HG03520 (cell line): ENCODE data around the gene INHBC.
"Not testable (repeated sequence)": the region's sequence is repeated elsewhere in the genome, so short reads cannot be mapped to it uniquely, and the experiment has no call there.

Experiments
- ATAC-seq: cut with Tn5 transposase; IDR thresholded peaks from one replicate; pipeline ENCODE4 v1.9.1; 2021; ENCODE audit warnings: mild to moderate bottlenecking, moderate library complexity; ENCODE audit not compliant: unreplicated experiment

INHBC gene

DNA sequence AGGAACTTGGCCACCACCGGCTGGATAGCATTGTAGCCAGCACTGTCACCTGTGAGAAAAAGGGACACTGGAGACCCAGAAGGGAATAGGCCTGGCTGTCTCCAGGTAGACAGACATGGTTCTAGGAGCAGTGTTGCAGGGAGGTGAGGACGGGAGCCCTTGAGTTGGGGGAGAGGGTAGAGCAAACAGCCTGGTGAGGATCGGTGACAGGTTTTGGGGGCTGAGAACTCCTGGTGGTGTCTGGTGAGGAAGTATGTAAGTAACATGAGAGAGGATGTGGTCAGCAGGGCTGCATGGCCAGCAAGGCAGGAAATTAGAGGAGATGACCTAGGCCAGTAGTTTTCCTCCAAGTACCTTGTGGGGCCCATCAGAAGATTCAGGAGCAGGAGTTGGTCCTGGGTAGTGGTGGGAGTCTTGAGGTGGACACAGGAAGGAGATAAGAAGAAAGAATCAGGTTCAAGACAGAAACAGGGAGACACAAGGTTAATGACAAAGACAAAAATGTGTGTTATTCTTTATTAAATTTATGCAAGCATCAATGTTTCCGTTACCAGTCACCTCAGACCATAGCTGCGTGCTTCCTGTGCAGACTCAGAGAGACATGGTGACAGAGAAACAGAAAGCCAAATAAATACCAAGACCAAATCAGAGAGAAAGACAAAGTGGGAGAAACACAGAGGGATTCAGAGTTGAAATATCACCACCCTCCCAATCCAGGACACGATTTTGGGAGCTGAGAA is 45.0 kb downstream of the INHBC start, which contains the start of gene ARHGAP9:
Gene ARHGAP9, minus strand, starts transcription at position 491 of the 740 bp plus-strand sequence. Its CDS starts 460 bp downstream, at position 31.
- peak; percentile 48 for ATAC-seq

DNA sequence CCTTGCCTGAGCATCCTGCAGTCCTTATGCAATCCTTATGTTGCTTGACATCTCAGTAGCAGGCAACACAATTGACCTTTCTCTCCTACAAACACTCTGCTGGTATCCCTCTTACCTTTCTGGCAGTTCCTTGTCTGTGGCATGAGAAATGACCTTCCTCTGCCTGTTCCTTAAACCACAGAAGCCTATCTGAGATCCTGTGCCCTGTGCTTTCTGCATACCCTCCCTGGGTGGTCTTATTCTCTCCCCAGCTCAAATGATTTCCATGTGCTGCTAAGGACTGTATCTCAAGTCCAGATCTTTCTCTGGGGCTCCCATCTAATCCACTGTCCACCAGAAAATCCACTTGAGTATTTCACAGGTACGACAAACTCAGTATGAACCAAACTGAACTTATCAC is 47.1 kb downstream of the INHBC start:
- ATAC-seq: no peak

DNA sequence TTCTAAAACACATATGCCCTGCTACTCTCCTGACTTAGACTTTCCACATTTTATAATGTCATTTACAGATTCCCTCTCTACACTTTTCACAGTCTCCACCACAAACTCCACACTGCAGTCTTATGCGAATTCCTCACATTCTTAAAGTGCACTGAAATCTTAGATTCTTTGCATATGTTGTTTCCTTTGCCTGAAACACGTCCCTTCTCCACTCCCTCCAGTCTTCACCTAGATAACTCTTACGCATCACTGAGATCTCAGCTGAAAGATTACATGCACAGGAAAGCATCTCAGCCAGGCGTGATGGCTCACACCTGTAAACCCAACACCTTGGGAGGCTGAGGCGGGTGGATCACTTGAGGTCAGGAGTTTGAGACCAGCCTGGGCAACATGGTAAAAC is 48.9 kb downstream of the INHBC start:
- no peak for ATAC-seq

DNA sequence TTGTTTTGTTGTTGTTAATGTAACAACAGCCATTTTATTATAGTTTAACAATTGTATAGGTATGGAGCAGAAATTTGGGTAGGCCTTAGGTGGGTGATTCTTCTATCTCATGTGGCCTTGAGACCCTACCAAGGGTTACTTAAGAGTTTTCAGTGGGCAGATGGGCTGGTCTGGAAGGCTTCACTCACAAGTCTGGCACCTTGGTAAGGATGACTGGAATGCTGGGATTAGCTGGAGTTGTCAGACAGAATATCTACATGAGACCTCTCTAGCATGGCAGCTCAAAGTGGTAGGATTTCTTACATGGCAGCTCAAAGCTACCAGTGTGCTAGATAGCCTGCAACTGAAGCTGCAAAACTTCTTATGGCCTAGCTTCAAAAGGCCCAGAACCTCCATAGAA is 51.1 kb downstream of the INHBC start:
- no peak for ATAC-seq

DNA sequence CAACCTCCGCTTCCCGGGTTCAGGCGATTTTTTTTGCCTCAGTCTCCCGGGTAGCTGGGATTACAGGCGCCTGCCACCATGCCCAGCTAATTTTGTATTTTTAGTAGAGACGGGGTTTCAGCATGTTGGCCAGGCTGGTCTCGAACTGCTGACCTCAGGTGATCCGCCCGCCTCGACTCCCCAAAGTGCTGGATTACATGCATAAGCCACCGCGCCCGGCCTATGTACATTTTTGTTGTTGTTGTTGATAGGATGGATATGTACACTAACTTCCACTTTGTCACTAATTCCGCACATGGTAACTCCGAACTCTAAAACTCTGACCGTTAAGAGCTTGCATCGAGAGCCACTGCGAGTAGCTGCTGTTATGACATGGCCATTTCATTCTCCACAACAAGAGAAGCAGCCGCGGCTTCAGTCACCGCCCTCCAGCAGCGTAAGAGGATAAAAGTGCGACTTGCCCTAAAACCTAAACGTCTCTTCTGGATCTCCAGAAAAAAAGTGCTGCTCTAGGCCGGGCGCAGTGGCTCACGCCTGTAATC is 52.5 kb downstream of the INHBC start:
- no peak for ATAC-seq

DNA sequence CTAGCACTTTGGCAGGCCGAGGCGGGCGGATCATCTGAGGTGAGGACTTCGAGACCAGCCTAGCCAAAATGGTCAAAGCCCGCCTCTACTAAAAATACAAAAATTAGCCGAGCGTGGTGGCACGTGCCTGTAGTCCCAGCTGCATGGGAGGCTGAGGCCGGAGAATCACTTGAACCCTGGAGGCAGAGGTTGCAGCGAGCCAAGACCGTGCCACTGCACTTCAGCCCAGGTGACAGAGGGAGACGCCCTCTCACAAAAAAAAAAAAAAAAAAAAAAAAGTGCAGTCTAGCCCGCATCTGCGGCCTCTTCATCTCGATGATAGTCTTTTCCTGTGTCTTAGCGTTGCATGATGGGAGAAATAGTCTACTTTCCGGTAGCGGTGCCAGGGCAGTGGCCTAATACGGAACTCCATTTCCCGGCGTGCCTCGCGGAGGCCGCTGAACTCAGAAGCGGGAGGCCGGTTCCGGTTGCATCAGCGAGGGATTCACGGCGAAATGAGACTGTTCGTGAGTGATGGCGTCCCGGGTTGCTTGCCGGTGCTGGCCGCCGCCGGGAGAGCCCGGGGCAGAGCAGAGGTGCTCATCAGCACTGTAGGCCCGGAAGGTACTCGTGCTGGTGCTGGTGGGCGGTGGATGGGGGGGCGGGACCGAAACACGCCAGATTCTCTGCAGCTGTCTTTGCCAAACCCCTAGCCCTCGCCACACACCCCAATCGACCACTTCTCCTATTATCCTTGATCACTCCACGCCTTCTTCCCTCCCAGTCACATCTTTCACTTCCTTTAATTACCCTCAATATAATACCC is 53.2 kb downstream of the INHBC start, which contains the start of gene MARS1:
Gene MARS1, plus strand, starts transcription at position 472 of the 805 bp plus-strand sequence. Its CDS starts 23 bp downstream, at position 495.
- ATAC-seq: peak; percentile 94

DNA sequence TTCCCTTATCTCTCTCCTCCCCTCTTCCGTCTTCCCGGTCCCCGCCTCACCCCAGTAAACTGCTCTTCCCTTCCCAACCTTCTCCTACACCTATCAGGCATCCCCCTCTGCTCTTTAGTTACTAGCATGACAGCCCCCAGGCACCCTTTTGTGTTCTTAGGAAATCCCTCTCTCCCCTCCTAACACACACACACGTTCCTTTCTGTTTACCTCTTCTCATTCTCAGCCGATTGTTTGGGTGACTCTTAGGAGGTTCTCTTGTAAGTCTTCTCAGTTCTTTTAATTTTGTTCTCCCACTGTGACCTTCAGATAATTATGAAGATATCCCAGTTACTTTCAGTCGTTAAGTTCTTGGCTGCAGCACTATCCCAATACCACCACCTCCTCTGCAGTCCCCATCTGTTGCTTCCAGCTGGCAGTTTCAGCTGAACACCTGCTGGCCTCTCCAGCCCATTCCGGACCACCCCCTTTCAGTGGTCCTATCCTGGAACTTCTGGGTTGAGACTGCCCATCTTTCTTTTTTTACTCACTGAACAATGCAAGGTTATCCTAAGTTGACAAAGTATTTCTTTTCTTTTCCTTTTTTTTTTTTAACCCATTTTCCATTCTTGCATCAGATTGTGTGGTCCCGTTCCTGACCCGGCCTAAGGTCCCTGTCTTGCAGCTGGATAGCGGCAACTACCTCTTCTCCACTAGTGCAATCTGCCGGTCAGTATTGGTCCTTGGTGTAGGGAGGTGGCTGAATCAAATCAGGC is 54.0 kb downstream of the INHBC start:
- no peak for ATAC-seq

DNA sequence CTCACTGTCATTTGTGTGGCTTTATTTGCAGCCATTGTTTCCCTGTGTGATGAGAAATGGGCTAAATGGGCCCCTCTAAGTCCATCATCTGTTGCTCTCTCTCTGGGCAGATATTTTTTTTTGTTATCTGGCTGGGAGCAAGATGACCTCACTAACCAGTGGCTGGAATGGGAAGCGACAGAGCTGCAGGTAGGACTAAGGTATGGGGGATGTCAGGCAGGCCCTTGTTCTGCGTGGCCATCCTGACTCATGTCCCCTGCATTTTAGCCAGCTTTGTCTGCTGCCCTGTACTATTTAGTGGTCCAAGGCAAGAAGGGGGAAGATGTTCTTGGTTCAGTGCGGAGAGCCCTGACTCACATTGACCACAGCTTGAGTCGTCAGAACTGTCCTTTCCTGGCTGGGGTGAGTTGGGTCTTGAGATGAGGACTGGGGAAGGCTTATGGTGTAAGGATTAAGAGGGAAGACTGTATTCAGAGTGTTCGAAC is 54.6 kb downstream of the INHBC start:
- no peak for ATAC-seq

DNA sequence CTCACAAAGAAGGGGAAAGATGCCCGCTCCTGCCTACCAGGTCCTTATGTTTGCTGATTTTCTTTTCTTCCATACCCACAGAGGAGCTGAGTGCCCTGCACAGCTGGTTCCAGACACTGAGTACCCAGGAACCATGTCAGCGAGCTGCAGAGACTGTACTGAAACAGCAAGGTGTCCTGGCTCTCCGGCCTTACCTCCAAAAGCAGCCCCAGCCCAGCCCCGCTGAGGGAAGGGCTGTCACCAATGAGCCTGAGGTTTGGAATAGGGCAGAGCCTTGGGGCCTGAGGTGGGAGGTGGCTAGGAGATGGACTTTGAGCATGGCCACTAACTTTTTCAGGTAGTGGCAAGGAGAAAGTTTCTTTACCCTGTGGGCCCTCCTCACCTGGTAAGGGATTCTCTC is 55.5 kb downstream of the INHBC start:
- no peak for ATAC-seq

DNA sequence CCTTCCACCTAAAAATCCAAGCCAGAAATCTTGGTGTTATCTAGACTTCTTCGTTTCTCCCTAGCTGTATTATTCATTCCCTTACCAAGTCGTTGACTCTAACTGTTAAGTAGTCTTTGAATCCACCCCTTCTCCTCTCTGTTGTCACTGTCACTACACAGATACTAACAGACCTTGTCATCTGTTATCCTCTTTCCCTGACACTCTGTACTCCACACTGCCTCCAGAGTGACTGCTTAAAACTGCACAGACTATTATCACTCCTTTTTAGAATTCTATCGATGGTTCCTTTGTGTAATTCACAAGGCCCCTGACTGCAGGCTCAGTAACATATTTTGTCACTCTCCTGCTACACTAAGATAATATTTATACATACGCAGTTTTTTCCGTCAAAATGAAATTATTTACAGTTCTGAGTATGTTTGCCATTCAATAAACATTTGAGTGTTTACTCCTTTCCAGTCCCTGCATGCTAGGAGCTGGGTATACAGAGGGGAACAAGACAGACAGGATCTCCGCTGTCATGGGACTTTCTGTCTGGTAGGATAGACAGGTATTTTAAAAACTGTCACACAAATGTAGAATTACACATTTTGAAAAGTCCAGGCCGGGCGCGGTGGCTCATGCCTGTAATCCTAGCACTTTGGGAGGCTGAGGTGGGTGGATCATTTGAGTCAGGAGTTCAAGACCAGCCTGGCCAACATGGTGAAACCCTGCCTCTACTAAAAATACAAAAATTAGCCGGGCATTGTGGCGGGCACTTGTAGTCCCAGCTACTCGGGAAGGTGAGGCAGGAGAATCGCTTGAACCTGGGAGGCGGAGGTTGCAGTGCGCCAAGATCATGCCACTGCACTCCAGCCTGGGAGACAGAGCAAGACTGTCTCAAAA is 57.1 kb downstream of the INHBC start:
- no peak for ATAC-seq

DNA sequence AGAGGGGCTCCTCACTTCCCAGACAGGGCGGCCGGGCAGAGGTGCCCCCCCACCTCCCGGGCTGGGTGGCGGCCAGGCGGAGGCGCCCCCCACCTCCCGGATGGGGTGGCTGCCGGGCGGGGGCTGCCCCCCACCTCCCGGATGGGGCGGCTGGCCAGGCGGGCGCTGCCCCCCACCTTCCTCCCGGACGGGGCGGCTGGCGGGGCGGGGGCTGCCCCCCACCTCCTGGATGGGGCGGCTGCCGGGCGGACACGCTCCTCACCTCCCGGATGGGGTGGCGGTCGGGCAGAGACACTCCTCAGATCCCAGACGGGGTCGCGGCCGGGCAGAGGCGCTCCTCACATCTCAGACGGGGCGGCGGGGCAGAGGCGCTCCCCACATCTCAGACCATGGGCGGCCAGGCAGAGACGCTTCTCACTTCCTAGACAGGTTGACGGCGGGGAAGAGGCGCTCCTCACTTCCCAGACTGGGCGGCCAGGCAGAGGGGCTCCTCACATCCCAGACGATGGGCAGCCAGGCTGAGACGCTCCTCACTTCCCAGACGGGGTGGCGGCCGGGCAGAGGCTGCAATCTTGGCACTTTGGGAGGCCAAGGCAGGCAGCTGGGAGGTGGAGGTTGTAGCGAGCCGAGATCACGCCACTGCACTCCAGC is 60.6 kb downstream of the INHBC start:
- ATAC-seq: not testable (repeated sequence)

DNA sequence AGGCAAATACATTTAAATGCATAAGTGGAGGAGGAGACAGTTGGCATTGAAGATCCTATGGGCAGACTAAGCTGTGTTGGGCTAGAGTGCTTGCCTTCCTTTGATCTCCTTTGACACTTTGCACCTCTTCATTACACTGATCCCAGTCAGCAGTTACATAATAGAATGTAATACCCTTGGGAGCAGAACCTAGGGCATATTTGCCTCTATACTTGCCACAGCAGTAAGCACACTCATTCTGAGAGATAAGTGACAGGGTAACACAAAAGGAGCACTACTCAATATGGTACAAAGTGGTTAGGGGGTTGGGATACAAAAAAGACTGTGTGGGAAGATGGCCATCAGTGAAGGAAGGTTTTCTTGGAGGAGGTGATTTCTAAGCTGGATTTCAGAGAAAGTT is 62.2 kb downstream of the INHBC start:
- ATAC-seq: no peak

DNA sequence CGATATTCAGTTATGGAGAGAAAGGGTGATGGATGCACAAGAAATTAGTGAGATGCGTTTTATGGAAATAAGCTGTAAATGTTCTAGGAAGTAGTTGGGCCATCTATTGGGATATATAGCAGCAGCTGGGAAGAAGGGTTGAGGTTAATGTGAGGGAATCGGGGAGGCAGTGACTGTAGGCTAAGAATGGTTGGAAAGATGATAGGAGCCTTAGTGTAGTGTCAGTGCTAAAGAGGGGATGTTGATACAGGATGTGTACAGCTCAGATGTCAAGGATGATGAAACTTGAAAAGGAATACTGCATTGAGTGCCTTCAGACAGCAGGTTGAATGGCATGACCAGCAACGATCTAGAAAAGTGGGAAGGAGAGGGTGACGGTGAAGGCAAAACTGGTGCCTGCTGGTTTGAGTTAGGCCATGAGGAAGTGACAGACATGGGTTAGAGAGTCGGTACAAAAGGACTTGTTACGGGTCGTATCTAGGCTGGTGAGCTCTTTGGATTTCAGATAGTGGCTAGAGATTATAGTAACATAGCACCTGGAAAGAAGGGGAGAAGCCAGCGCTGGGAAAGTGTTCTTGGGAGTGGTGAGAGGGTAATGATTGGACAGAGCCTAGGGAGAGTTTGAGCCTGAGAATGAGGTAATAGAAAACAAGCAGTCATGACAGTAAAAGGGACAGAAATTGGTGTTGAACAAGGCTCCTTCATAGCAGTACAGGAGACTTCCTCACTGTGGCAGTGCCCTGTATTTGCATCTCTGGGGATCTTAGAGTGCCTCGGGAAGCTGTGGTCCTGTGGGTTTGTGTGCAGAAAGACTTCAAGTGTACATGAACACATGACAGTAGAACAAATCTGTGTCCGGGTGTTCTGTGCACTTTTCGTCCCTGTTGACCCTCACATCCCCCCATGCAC is 62.9 kb downstream of the INHBC start:
- ATAC-seq: no peak

DNA sequence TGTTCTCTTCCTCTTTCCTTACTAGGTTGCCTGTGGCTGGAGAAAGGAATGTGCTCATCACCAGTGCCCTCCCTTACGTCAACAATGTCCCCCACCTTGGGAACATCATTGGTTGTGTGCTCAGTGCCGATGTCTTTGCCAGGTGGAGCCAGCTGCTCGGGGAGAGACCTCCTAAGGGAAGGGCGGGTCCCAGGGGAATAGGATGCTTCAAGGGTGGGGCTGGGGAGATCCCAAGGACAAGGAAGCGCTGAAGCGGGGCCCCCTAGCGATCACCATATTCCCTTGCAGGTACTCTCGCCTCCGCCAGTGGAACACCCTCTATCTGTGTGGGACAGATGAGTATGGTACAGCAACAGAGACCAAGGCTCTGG is 63.5 kb downstream of the INHBC start:
- ATAC-seq: no peak

DNA sequence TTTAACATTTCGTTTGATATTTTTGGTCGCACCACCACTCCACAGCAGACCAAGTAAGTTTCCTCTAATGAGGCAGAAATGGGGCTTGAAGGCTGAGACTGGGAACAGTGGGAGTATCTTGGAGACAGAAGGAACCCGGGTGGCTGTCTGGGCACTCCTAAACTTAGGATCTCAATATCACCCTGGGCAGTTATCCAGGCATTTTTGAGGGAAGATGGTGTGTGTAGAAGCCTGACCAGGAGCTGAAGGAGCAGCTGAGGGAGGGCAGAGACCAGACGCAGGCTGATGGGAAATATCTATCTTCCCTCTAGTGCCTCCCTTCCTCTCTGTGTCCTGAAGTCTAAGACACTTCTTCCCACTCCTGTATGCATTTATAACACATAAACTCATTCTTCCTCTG is 64.0 kb downstream of the INHBC start:
- no peak for ATAC-seq

DNA sequence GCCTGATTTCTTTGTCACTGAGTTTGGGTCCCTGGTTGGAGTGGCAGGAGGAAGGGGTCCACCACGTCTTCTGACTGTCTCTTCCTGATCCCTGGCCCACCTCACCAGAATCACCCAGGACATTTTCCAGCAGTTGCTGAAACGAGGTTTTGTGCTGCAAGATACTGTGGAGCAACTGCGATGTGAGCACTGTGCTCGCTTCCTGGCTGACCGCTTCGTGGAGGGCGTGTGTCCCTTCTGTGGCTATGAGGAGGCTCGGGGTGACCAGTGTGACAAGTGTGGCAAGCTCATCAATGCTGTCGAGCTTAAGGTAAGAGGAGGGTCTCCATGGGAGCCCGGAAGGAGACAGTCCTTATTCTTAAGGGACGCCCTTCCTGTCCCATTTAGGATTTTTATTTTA is 65.6 kb downstream of the INHBC start:
- ATAC-seq: no peak
